DOHH2 (cell line): ENCODE data around the gene TSSK6.

ENCODE experiments used
- CTCF ChIP-seq: fragments of 200-600 bp; sonication (generic); IDR thresholded peaks from one replicate; pipeline ENCODE4 v1.5.1; 2014; ENCODE audit warnings: antibody characterized with exemption, mild to moderate bottlenecking, low read depth, low read length; ENCODE audit not compliant: poor library complexity, severe bottlenecking
- EZH2phosphoT487 ChIP-seq: fragments of 200-600 bp; sonication (generic); IDR thresholded peaks from 2 replicates; pipeline ENCODE4 v1.6.1; 2017; ENCODE audit warnings: borderline replicate concordance, mild to moderate bottlenecking, antibody characterized with exemption, low read length, moderate library complexity, mixed read lengths

- TF ChIP-seq CTCF (no peak), EZH2phosphoT487 (no peak)
Observed at GRCh38 chr19:19485161-19485997, 30.0 kb downstream of the TSSK6 start.
